Activated B cell treated with CpG ODN at 0.5 μM for 24 hours (primary cell): ENCODE data around the gene AURKAIP1. TPM values are rescaled to one million over a fixed set of nuclear protein-coding genes. Genes with fewer than 3 reads are reported as not detected.

Experiments used
- ATAC-seq: fragments of 200-7000 bp; cut with Tn5 transposase; one replicate; pipeline ENCODE4 v1.10.0; 2021; ENCODE audit warnings: low read depth, mild to moderate bottlenecking, moderate library complexity
- CTCF ChIA-PET: fragments of 350-600 bp; sonication (Branson Sonifier 250); formaldehyde crosslinking; loops from one replicate; lab custom pipeline; 2021; ENCODE audit warnings: antibody characterized with exemption; lab: Charles Lee
- POLR2A ChIA-PET: fragments of 350-600 bp; sonication (Branson Sonifier 250); formaldehyde crosslinking; loops from one replicate; lab custom pipeline; 2021; ENCODE audit warnings: antibody characterized with exemption; lab: Charles Lee
- DNase-seq: peaks from one replicate; pipeline ENCODE4 v3.0.0; 2022
- H3K27ac Mint-ChIP-seq: one replicate; pipeline ENCODE4 v1.8.0; 2020; ENCODE audit warnings: mixed read lengths
- H3K27me3 Mint-ChIP-seq: one replicate; pipeline ENCODE4 v1.8.0; 2021; ENCODE audit warnings: mixed read lengths
- H3K36me3 Mint-ChIP-seq: one replicate; pipeline ENCODE4 v1.8.0; 2021; ENCODE audit warnings: low read depth, mixed read lengths
- H3K4me1 Mint-ChIP-seq: one replicate; pipeline ENCODE4 v1.8.0; 2021; ENCODE audit warnings: mixed read lengths
- H3K4me3 Mint-ChIP-seq: one replicate; pipeline ENCODE4 v1.8.0; 2020; ENCODE audit warnings: mild to moderate bottlenecking, mixed read lengths
- H3K9me3 Mint-ChIP-seq: one replicate; pipeline ENCODE4 v1.8.0; 2020; ENCODE audit warnings: mixed read lengths
- CTCF ChIP-seq: fragments of 200-600 bp; IDR thresholded peaks from one replicate; pipeline ENCODE4 v1.8.0; 2022; ENCODE audit warnings: antibody characterized with exemption, mild to moderate bottlenecking
- intact Hi-C: fragments of 100-400 bp; cut with micrococcal nuclease; formaldehyde crosslinking; loops from one replicate; pipeline ENCODE4 v1.15.1; 2024
- total RNA-seq: library from RNA; stranded (reverse); gene quantifications from 2 replicates; pipeline ENCODE4 v1.2.3, GENCODE V29; 2022

The AURKAIP1 gene
- total RNA-seq, 1 donor from 2014 or later = 91.5 TPM

- intact Hi-C loops = no loop called here
- no peak for ATAC-seq
- CTCF ChIA-PET = no interaction called here
- Mint-ChIP-seq H3K4me1 (peaks cover 2% of the 10 kb centered on the region), H3K27me3 (peaks cover 11% of the 10 kb centered on the region), H3K4me3 (no peak overlapping the region), H3K9me3 (no peaks in the 10 kb centered on the region), H3K27ac (no peak overlapping the region), H3K36me3 (no peaks in the 10 kb centered on the region)
- POLR2A ChIA-PET = no interaction called here
- no peak for DNase-seq
- TF ChIP-seq CTCF = no peak
Measured at GRCh38 chr1:1364266-1364665, 10.7 kb downstream of the AURKAIP1 start.

GRCh38 chr1:1361982-1362423 is 13.0 kb downstream of the AURKAIP1 start:
- no peak for TF ChIP-seq CTCF
- ChIA-PET CTCF (no interaction called here), POLR2A (no interaction called here)
- H3K27me3 Mint-ChIP-seq = peaks cover 16% of the 10 kb centered on the region
- no peak overlapping the region for H3K4me3 Mint-ChIP-seq
- peaks cover 4% of the 10 kb centered on the region for H3K4me1 Mint-ChIP-seq
- intact Hi-C loops = no loop called here
- H3K36me3 Mint-ChIP-seq = no peaks in the 10 kb centered on the region
- DNase-seq = no peak
- no peak overlapping the region for H3K27ac Mint-ChIP-seq
- no peaks in the 10 kb centered on the region for H3K9me3 Mint-ChIP-seq
- ATAC-seq = no peak

- TF ChIP-seq CTCF = no peak
- POLR2A ChIA-PET = no interaction called here
Measured at GRCh38 chr1:1361233-1361981, 13.6 kb downstream of the AURKAIP1 start.

GRCh38 chr1:1360506-1361169 is 14.4 kb downstream of the AURKAIP1 start:
- no peak for TF ChIP-seq CTCF
- Mint-ChIP-seq H3K4me3 (no peak overlapping the region), H3K27ac (no peak overlapping the region), H3K4me1 (peaks cover 4% of the 10 kb centered on the region), H3K9me3 (no peaks in the 10 kb centered on the region), H3K27me3 (peaks cover 18% of the 10 kb centered on the region), H3K36me3 (no peaks in the 10 kb centered on the region)
- DNase-seq (no peak), ATAC-seq (no peak)
- POLR2A ChIA-PET = no interaction called here
- CTCF ChIA-PET = no interaction called here
- intact Hi-C loops = no loop called here

More at GRCh38 chr1:1361233-1361981, 13.6 kb downstream of the AURKAIP1 start:
- no peak overlapping the region for H3K4me3 Mint-ChIP-seq
- no peak overlapping the region for H3K27ac Mint-ChIP-seq
- peaks cover 4% of the 10 kb centered on the region for H3K4me1 Mint-ChIP-seq
- CTCF ChIA-PET = no interaction called here
- DNase-seq (no peak), ATAC-seq (no peak)
- intact Hi-C loops = no loop called here
- peaks cover 18% of the 10 kb centered on the region for H3K27me3 Mint-ChIP-seq
- H3K36me3 Mint-ChIP-seq = no peaks in the 10 kb centered on the region
- no peaks in the 10 kb centered on the region for H3K9me3 Mint-ChIP-seq
